HUES6 (cell line): Measurements from ENCODE around the gene CTSL.
A peak's percentile ranks its signal among the peaks of the same experiment; 100 is the strongest.

Experiments
- H3K27ac ChIP-seq: 2 replicates; pipeline ENCODE4 v1.7.0; 2013; ENCODE audit warnings: low read depth, mild to moderate bottlenecking, low read length, inconsistent platforms
- H3K27me3 ChIP-seq: 2 replicates; pipeline ENCODE4 v1.6.1; 2013; ENCODE audit warnings: low read length; ENCODE audit not compliant: control insufficient read depth, insufficient read depth
- H3K36me3 ChIP-seq: 2 replicates; pipeline ENCODE4 v1.6.1; 2013; ENCODE audit warnings: low read length; ENCODE audit not compliant: control insufficient read depth, insufficient read depth
- H3K4me1 ChIP-seq: 2 replicates; pipeline ENCODE4 v1.6.1; 2013; ENCODE audit warnings: low read length; ENCODE audit not compliant: control insufficient read depth, insufficient read depth
- H3K4me3 ChIP-seq: 2 replicates; pipeline ENCODE4 v1.5.1; 2013; ENCODE audit warnings: low read depth, low read length
- H3K9ac ChIP-seq: one replicate; pipeline ENCODE4 v1.6.1; 2013; ENCODE audit warnings: mild to moderate bottlenecking, low read length
- H3K9me3 ChIP-seq: 2 replicates; pipeline ENCODE4 v1.6.1; 2013; ENCODE audit warnings: low read depth, low read length; ENCODE audit not compliant: control insufficient read depth, insufficient read depth

Gene CTSL

GRCh38 chr9:87701931-87702421 lies 23.9 kb upstream of the CTSL start:
- H3K36me3 ChIP-seq, result peaks cover 76% of the 10 kb centered on the region

GRCh38 chr9:87702921-87703320 lies 23.0 kb upstream of the CTSL start:
- Histone ChIP-seq H3K36me3 (peaks cover 76% of the 10 kb centered on the region), H3K9me3 (no peaks in the 10 kb centered on the region), H3K27me3 (no peaks in the 10 kb centered on the region), H3K4me1 (peaks cover 10% of the 10 kb centered on the region; the same call in 1 of the 2 replicates), H3K4me3 (no peak overlapping the region), H3K9ac (no peak overlapping the region), H3K27ac (no peak overlapping the region; the same call in 1 of the 2 replicates)

More at GRCh38 chr9:87701931-87702421, 23.9 kb upstream of the CTSL start:
- Histone ChIP-seq H3K4me1 (peaks cover 10% of the 10 kb centered on the region; the same call in 1 of the 2 replicates), H3K27me3 (no peaks in the 10 kb centered on the region), H3K27ac (peak overlapping the region; percentile 62; the same call in 1 of the 2 replicates), H3K4me3 (no peak overlapping the region; the same call in 1 of the 2 replicates), H3K9me3 (no peaks in the 10 kb centered on the region), H3K9ac (peak overlapping the region; percentile 28)

- Histone ChIP-seq H3K36me3 (peaks cover 74% of the 10 kb centered on the region), H3K4me1 (peaks cover 10% of the 10 kb centered on the region; the same call in 1 of the 2 replicates), H3K9ac (no peak overlapping the region), H3K27me3 (no peaks in the 10 kb centered on the region), H3K9me3 (no peaks in the 10 kb centered on the region), H3K4me3 (no peak overlapping the region), H3K27ac (no peak overlapping the region)
Measured at GRCh38 chr9:87703636-87704276, 22.2 kb upstream of the CTSL start.

- H3K4me3 ChIP-seq, result no peak overlapping the region
- H3K9me3 ChIP-seq, result no peaks in the 10 kb centered on the region
- no peak overlapping the region for H3K27ac ChIP-seq
- peaks cover 74% of the 10 kb centered on the region for H3K36me3 ChIP-seq
- peaks cover 10% of the 10 kb centered on the region; the same call in 1 of the 2 replicates for H3K4me1 ChIP-seq
- no peaks in the 10 kb centered on the region for H3K27me3 ChIP-seq
- H3K9ac ChIP-seq, result no peak overlapping the region
Measured at GRCh38 chr9:87704342-87704741, 21.6 kb upstream of the CTSL start.

- Histone ChIP-seq H3K27me3 (no peaks in the 10 kb centered on the region), H3K4me3 (no peak overlapping the region), H3K9me3 (no peaks in the 10 kb centered on the region), H3K36me3 (peaks cover 65% of the 10 kb centered on the region), H3K9ac (no peak overlapping the region), H3K27ac (no peak overlapping the region), H3K4me1 (peaks cover 10% of the 10 kb centered on the region; the same call in 1 of the 2 replicates)
Measured at GRCh38 chr9:87706066-87706739, 19.7 kb upstream of the CTSL start.

- peaks cover 56% of the 10 kb centered on the region for H3K36me3 ChIP-seq
- H3K9me3 ChIP-seq, result no peaks in the 10 kb centered on the region
- H3K4me1 ChIP-seq, result no peaks in the 10 kb centered on the region
- H3K9ac ChIP-seq, result no peak overlapping the region
- H3K27me3 ChIP-seq, result no peaks in the 10 kb centered on the region
- no peak overlapping the region for H3K27ac ChIP-seq
- H3K4me3 ChIP-seq, result no peak overlapping the region
Measured at GRCh38 chr9:87707805-87708506, 18.0 kb upstream of the CTSL start.

GRCh38 chr9:87708546-87708945 lies 17.4 kb upstream of the CTSL start:
- no peak overlapping the region for H3K4me3 ChIP-seq
- no peak overlapping the region for H3K9ac ChIP-seq
- no peaks in the 10 kb centered on the region for H3K9me3 ChIP-seq
- no peaks in the 10 kb centered on the region for H3K27me3 ChIP-seq
- peaks cover 51% of the 10 kb centered on the region for H3K36me3 ChIP-seq
- peaks cover 3% of the 10 kb centered on the region; the same call in 1 of the 2 replicates for H3K4me1 ChIP-seq
- no peak overlapping the region for H3K27ac ChIP-seq

- H3K27ac ChIP-seq, result no peak overlapping the region
- H3K9me3 ChIP-seq, result no peaks in the 10 kb centered on the region
- no peak overlapping the region for H3K4me3 ChIP-seq
- H3K4me1 ChIP-seq, result peaks cover 4% of the 10 kb centered on the region; the same call in 1 of the 2 replicates
- H3K27me3 ChIP-seq, result no peaks in the 10 kb centered on the region
- no peak overlapping the region for H3K9ac ChIP-seq
- H3K36me3 ChIP-seq, result peaks cover 45% of the 10 kb centered on the region
Measured at GRCh38 chr9:87708986-87709728, 16.8 kb upstream of the CTSL start.

- H3K36me3 ChIP-seq, result peaks cover 37% of the 10 kb centered on the region
- H3K4me1 ChIP-seq, result peaks cover 4% of the 10 kb centered on the region; the same call in 1 of the 2 replicates
- H3K9ac ChIP-seq, result no peak overlapping the region
- H3K9me3 ChIP-seq, result no peaks in the 10 kb centered on the region
- H3K27me3 ChIP-seq, result no peaks in the 10 kb centered on the region
- H3K27ac ChIP-seq, result no peak overlapping the region
- no peak overlapping the region for H3K4me3 ChIP-seq
Measured at GRCh38 chr9:87710443-87710842, 15.5 kb upstream of the CTSL start.
